ENCODE results near the gene NR2F1-AS1.

NR2F1-AS1 gene

DNA sequence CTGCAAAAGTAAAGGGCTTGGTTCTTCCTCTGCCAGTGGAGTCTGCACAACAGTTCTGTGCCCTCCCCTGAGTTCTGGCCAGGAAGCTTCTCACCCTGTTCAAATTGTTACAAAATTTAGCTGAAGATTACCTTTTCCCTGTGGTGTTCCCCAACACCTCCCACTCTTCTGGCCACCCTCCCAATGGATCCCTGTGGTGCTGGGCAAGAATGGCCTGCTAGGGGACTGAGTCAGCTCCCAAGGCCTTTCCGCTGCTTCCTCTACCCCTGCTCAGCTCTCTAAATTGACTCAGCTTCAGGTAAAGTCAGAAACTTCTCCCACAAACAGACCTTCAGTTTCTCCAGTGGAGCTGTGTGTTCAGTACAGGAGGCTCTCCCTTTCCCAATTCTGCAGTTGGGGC is 186.0 kb downstream of the NR2F1-AS1 start:
- TF ChIP-seq, protein P1, sequence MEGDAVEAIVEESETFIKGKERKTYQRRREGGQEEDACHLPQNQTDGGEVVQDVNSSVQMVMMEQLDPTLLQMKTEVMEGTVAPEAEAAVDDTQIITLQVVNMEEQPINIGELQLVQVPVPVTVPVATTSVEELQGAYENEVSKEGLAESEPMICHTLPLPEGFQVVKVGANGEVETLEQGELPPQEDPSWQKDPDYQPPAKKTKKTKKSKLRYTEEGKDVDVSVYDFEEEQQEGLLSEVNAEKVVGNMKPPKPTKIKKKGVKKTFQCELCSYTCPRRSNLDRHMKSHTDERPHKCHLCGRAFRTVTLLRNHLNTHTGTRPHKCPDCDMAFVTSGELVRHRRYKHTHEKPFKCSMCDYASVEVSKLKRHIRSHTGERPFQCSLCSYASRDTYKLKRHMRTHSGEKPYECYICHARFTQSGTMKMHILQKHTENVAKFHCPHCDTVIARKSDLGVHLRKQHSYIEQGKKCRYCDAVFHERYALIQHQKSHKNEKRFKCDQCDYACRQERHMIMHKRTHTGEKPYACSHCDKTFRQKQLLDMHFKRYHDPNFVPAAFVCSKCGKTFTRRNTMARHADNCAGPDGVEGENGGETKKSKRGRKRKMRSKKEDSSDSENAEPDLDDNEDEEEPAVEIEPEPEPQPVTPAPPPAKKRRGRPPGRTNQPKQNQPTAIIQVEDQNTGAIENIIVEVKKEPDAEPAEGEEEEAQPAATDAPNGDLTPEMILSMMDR (IDR thresholded peaks at IDR 0.05): no peak

DNA sequence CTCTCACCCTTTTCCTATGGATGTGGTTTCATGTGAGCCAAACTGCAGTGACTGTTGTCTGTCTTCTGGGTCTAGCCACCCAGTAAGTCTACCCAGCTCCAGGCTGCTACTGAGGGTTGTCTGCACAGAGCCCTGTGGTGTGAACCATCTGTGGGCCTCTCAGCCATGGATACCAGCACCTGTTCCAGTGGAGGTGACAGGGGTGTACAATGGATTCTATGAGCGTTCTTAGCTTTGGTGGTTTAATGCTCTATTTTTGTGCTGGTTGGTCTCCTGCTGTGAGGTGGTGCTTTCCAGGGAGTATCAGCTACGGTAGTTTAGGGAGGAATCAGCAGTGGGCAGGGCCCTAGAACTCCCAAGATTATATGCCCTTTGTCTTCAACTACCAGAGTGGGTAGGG is 186.7 kb downstream of the NR2F1-AS1 start:
- TF ChIP-seq, protein P1 (IDR thresholded peaks at IDR 0.05): no peak

DNA sequence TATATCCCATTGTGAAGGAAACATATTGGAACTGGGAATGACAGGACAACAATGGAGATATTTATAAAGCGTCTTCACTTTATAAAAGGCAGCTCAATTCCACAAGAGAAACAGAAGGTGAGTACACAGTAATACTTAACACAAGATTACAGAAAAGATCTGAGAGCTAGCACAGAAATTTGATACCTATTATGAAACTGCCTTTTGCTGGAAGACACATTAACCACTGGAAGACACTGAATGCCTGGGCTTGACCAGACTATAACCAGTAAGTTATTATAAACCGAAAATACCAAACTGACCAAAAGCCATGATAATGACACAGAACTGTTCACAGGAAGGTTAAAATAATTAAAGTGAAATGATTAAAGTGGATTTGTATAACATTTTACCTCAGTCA is 195.4 kb downstream of the NR2F1-AS1 start:
- TF ChIP-seq, protein P1 (IDR thresholded peaks at IDR 0.05): no peak

DNA sequence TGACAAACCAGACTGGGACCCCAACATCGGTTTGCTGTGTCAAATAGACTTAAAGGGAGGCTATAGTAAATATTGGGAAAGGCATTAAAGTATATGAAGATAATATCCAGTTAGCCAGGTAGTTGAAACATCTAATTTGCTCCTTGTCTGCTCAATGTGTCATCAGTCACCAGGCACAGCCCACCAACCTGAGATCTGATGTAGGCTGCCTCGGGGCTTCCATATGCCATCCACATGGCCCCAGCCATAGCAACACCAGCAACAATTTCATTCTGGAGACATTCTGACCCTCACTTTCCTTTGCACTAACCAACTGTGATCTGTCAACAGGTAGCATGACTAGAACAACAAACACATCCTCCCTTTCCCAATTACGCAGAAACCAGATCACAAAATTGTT is 196.0 kb downstream of the NR2F1-AS1 start:
- TF ChIP-seq, protein P1 (IDR thresholded peaks at IDR 0.05): no peak

DNA sequence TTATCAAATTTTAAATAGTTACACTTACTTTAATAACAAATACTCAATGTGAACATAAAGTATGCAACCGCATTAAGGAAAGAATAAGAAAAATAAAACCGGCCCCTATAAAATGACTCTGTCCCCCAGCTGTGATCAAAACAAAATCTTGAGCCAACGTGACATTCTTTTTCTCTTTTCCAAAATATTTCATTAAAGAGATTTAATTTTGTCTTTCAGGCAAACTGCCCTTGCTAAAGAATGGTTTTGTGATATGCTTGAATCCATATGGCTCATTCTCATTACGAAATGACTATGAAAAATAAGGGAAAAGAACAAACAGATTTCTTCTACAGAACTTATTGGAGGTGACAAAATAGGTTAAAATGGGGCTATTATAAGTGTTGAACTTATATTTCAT is 197.0 kb downstream of the NR2F1-AS1 start:
- TF ChIP-seq, protein P1 (IDR thresholded peaks at IDR 0.05): no peak

DNA sequence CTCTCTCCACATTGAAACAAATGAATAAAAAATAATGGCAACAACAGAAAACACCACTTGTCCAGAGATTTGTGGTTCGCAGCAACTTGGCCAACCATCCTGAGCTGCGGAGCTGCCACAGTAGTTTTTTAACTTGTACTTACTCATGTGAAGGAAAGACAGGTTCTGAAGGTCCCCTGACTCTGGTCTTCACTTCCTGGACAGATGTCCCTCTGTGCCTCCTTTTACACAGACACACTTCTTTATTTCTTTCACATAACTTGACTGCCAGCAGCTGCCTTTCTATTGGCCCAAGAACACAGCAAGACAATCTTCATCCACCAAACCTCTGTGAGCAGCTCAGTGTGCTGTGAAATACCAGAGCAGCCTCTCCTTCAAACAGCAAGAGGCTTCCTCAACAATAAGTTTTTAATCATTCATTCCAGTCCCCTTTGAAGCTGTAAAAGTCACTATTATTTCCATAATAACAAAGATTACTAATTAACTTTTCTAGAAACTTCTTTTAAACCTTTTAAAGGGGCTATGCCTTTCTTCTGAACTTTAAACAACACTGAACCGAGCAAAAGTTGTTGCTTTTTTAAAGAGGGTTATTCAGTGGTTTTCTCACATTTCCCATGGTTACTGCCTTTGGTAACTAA is 198.7 kb downstream of the NR2F1-AS1 start:
- TF ChIP-seq, protein P1 (IDR thresholded peaks at IDR 0.05): no peak

DNA sequence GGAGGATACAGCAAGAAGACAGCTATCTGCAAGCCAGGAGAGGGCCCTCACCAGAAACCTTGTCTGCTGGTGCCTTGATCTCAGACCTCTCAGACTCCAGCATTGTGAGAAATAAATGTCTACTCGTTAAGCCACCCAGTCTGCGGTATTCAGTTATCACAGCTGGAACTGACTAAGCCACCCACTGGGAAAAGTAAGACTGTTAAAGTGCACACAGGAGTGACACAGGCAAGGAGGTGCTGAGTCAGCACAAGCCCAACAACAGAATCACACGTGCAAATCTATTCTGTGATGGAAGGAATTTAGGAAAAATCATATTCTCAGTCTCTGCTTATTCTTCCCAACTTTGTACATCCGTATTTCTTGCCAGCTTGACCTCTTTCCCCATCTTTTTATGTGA is 200.0 kb downstream of the NR2F1-AS1 start:
- TF ChIP-seq, protein P1 (IDR thresholded peaks at IDR 0.05): no peak

DNA sequence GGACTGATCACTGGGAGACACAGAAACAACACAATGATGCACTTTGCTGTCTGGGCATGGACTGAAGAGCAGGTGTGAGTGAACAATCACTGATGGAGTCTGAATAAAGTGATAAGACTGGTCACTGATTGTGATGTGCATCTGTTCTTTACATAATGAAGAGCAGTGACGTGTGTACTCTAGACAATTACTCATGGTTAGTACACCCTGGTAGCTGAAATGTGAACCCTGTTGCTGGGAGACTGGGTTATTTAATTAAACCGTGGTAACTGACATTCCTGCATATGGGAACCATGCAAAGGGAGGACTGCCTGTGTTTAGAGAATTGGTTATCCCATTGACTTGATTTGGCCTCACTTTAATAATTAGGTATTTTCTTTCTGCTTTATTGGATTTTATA is 202.9 kb downstream of the NR2F1-AS1 start:
- TF ChIP-seq, protein P1 (IDR thresholded peaks at IDR 0.05): no peak
